HL-60 (cell line): ENCODE data around the gene ARHGAP32.
"Not testable (repeated sequence)": the region's sequence is repeated elsewhere in the genome, so short reads cannot be mapped to it uniquely, and the experiment has no call there.

ENCODE experiments used
- DNase-seq, 2 experiments: peaks; one replicate each; pipeline ENCODE4 v3.0.0-alpha.2; 2010 to 2020; ENCODE audit warnings: low read depth in 1 of 2, low spot score in 1 of 2
- H3K27ac ChIP-seq: fragments of 250-450 bp; sonication (Bioruptor Pico); replicated peaks from 2 replicates; pipeline ENCODE4 v1.5.1; 2020; ENCODE audit warnings: mild to moderate bottlenecking, moderate library complexity
- H3K27me3 ChIP-seq: fragments of 250-450 bp; sonication (Bioruptor Pico); 2 replicates; pipeline ENCODE4 v1.5.1; 2021; ENCODE audit warnings: mild to moderate bottlenecking, moderate library complexity; ENCODE audit not compliant: insufficient read depth, poor library complexity, severe bottlenecking
- H3K4me3 ChIP-seq: replicated peaks from 2 replicates; pipeline ENCODE4 v1.5.1; 2011; ENCODE audit warnings: mild to moderate bottlenecking, control low read depth, low read length; ENCODE audit not compliant: insufficient read depth
- GABPA ChIP-seq: IDR thresholded peaks from 2 replicates; pipeline ENCODE4 v1.6.1; 2012; ENCODE audit warnings: low read depth
- POLR2AphosphoS5 ChIP-seq: IDR thresholded peaks from 2 replicates; pipeline ENCODE4 v1.6.1; 2012; ENCODE audit warnings: low read depth
- SPI1 ChIP-seq: IDR thresholded peaks from 2 replicates; pipeline ENCODE4 v1.6.1; 2012; ENCODE audit warnings: low read depth, mild to moderate bottlenecking, borderline replicate concordance
- TF ChIP-seq, protein P1 (sequence below): IDR thresholded peaks from one replicate; pipeline ENCODE4 v1.5.1; 2011; ENCODE audit warnings: low read length, control low read depth, inconsistent platforms; ENCODE audit not compliant: insufficient read depth
- TF ChIP-seq, protein P2 (sequence below): IDR thresholded peaks from 2 replicates; pipeline ENCODE4 v1.6.1; 2012; ENCODE audit warnings: low read depth; ENCODE audit not compliant: insufficient replicate concordance

The ARHGAP32 gene

DNA sequence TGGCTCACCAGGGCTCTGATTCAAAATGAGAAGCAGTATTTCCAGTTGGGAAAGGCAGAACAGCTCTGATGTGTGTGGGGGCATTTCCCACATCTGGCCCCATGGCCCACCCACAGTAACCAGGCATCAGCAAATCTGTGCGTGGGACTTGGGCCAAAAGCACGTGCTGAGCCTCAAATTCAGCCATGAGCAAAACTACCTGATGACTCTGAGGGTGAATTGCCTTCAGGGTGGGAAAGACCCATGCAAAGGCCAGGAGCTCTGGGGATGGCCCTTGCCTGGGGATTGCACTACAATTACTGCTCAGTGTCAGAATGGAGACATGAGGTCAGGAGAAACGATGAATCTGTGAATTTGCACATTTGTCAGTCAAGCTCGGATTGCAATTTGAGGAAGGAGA is 270.3 kb downstream of the ARHGAP32 start:
- Histone ChIP-seq H3K27ac (no peak overlapping the region), H3K27me3 (no peaks in the 10 kb centered on the region), H3K4me3 (no peak overlapping the region)
- no peak for TF ChIP-seq POLR2AphosphoS5
- TF ChIP-seq, protein P1, sequence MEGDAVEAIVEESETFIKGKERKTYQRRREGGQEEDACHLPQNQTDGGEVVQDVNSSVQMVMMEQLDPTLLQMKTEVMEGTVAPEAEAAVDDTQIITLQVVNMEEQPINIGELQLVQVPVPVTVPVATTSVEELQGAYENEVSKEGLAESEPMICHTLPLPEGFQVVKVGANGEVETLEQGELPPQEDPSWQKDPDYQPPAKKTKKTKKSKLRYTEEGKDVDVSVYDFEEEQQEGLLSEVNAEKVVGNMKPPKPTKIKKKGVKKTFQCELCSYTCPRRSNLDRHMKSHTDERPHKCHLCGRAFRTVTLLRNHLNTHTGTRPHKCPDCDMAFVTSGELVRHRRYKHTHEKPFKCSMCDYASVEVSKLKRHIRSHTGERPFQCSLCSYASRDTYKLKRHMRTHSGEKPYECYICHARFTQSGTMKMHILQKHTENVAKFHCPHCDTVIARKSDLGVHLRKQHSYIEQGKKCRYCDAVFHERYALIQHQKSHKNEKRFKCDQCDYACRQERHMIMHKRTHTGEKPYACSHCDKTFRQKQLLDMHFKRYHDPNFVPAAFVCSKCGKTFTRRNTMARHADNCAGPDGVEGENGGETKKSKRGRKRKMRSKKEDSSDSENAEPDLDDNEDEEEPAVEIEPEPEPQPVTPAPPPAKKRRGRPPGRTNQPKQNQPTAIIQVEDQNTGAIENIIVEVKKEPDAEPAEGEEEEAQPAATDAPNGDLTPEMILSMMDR, result no peak
- TF ChIP-seq SPI1, result no peak
- no peak for TF ChIP-seq GABPA
- TF ChIP-seq, protein P2, sequence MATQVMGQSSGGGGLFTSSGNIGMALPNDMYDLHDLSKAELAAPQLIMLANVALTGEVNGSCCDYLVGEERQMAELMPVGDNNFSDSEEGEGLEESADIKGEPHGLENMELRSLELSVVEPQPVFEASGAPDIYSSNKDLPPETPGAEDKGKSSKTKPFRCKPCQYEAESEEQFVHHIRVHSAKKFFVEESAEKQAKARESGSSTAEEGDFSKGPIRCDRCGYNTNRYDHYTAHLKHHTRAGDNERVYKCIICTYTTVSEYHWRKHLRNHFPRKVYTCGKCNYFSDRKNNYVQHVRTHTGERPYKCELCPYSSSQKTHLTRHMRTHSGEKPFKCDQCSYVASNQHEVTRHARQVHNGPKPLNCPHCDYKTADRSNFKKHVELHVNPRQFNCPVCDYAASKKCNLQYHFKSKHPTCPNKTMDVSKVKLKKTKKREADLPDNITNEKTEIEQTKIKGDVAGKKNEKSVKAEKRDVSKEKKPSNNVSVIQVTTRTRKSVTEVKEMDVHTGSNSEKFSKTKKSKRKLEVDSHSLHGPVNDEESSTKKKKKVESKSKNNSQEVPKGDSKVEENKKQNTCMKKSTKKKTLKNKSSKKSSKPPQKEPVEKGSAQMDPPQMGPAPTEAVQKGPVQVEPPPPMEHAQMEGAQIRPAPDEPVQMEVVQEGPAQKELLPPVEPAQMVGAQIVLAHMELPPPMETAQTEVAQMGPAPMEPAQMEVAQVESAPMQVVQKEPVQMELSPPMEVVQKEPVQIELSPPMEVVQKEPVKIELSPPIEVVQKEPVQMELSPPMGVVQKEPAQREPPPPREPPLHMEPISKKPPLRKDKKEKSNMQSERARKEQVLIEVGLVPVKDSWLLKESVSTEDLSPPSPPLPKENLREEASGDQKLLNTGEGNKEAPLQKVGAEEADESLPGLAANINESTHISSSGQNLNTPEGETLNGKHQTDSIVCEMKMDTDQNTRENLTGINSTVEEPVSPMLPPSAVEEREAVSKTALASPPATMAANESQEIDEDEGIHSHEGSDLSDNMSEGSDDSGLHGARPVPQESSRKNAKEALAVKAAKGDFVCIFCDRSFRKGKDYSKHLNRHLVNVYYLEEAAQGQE, result no peak
- DNase-seq, result no peak

- H3K27me3 ChIP-seq, result no peaks in the 10 kb centered on the region
- no peak overlapping the region for H3K27ac ChIP-seq
- no peak for DNase-seq
- TF ChIP-seq POLR2AphosphoS5, result no peak
- TF ChIP-seq, protein P1, result no peak
- TF ChIP-seq, protein P2, result no peak
- TF ChIP-seq GABPA, result no peak
- no peak for TF ChIP-seq SPI1
- H3K4me3 ChIP-seq, result no peak overlapping the region
These were observed 271.5 kb downstream of the ARHGAP32 start for GRCh38 chr11:128920666-128921065.

- H3K27ac ChIP-seq, H3K4me3 ChIP-seq, DNase-seq, H3K27me3 ChIP-seq: not testable (repeated sequence)
These were observed 272.5 kb downstream of the ARHGAP32 start for GRCh38 chr11:128919635-128920034.

DNA sequence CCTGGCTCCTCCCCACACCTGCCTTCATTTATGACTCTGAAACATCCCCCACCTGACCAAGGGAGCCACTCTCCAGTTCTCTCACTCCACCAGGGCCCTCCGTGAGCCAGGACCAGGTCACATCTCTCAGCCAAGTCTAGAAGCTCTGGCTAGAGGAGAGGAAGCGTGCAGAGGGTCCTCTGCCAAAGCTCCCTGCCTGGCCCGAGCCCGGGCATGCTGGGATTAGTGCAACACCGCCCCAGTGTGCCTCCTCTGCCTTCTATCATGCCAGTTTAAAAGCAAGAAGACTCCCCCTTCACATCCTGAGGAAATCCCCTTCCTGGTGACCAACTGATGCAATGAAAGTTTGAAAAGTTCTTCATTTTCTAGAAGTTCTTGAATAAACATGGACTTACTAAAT is 272.9 kb downstream of the ARHGAP32 start:
- TF ChIP-seq, protein P2, result no peak
- no peak for TF ChIP-seq GABPA
- no peak for TF ChIP-seq SPI1
- TF ChIP-seq, protein P1, result no peak
- TF ChIP-seq POLR2AphosphoS5, result no peak
- no peak for DNase-seq
- Histone ChIP-seq H3K27me3 (no peaks in the 10 kb centered on the region), H3K4me3 (no peak overlapping the region), H3K27ac (no peak overlapping the region)
